HepG2 (cell line): ENCODE data around the gene C2orf78. TPM values are rescaled to one million over a fixed set of nuclear protein-coding genes. Genes with fewer than 3 reads are reported as not detected.

ENCODE experiments used
- ATAC-seq: fragments of 200-7000 bp; cut with Tn5 transposase; 3 replicates; pipeline ENCODE4 v1.9.1; 2020; ENCODE audit warnings: mild to moderate bottlenecking, moderate library complexity
- BruUV-seq: library from RNA; stranded (reverse); fragments of 400-500 nt; replicated peaks from 2 replicates; lab custom pipeline; 2021; lab: Mats Ljungman, UMichigan
- CTCF ChIA-PET: fragments of 300-600 bp; formaldehyde crosslinking; extraction: SDS; loops from one replicate; lab custom pipeline; 2021; ENCODE audit warnings: low total read pairs, inconsistent platforms, low intra/inter-chr PET ratio; lab: Yijun Ruan, JAX
- POLR2A ChIA-PET: fragments of 350-600 bp; sonication (Branson Sonifier 250); formaldehyde crosslinking; loops from one replicate; lab custom pipeline; 2020; ENCODE audit warnings: antibody characterized with exemption, inconsistent platforms; lab: Yijun Ruan, JAX
- DNase-seq: peaks from one replicate; pipeline ENCODE4 v3.0.0-alpha.2; 2015; ENCODE audit warnings: low spot score
- FAIRE-seq: peaks from 3 replicates; lab custom pipeline; 2011; peaks lifted over from hg19 to GRCh38; lab: Jason Lieb, UNC
- H2AFZ ChIP-seq: one replicate; pipeline ENCODE4 v1.6.1; 2011; ENCODE audit warnings: low read length, inconsistent platforms
- H3K27ac ChIP-seq: fragments of 300-600 bp; 3 replicates; pipeline ENCODE4 v1.8.0; 2011; ENCODE audit warnings: mixed run types, mild to moderate bottlenecking, mixed read lengths, low read length, inconsistent platforms; ENCODE audit not compliant: insufficient read depth; ENCODE audit errors: extremely low read length
- H3K27me3 ChIP-seq, 2 experiments: fragments of 200-600 bp in 1 of 2; 2 replicates in 1 of 2; 3 replicates in 1 of 2; pipeline versions ENCODE4 v1.6.0 to v1.8.0; 2011; ENCODE audit warnings: low read length in 2 of 2, mild to moderate bottlenecking in 2 of 2, moderate library complexity in 2 of 2, inconsistent platforms in 1 of 2; ENCODE audit not compliant: insufficient read depth in 2 of 2, control insufficient read depth in 1 of 2
- H3K36me3 ChIP-seq, 2 experiments: fragments of 200-600 bp in 1 of 2; replicated peaks in 1 of 2; 2 replicates in 1 of 2; 3 replicates in 1 of 2; pipeline versions ENCODE4 v1.5.1 to v1.8.0; 2011; ENCODE audit warnings: low read length in 2 of 2, inconsistent platforms in 1 of 2; ENCODE audit not compliant: insufficient read depth in 2 of 2, control insufficient read depth in 1 of 2
- H3K4me1 ChIP-seq: 2 replicates; pipeline ENCODE4 v1.5.1; 2012; ENCODE audit warnings: low read length, inconsistent platforms; ENCODE audit not compliant: insufficient read depth
- H3K4me2 ChIP-seq: 2 replicates; pipeline ENCODE4 v1.6.0; 2011; ENCODE audit warnings: low read depth, low read length, inconsistent platforms
- H3K4me3 ChIP-seq, 3 experiments: fragments of 200-600 bp in 1 of 3; sonication (generic), shearing (Covaris generic) in 1 of 3; replicated peaks in 1 of 3; 2 replicates each; pipeline ENCODE4 v1.5.1; 2011 to 2016; ENCODE audit warnings: low read length in 3 of 3, inconsistent platforms in 2 of 3, low read depth in 2 of 3, mild to moderate bottlenecking in 2 of 3, control low read depth in 1 of 3, mixed read lengths in 1 of 3; ENCODE audit not compliant: insufficient read depth in 1 of 3
- H3K79me2 ChIP-seq: one replicate; pipeline ENCODE4 v1.6.1; 2011; ENCODE audit warnings: low read length, inconsistent platforms; ENCODE audit not compliant: insufficient read depth
- H3K9ac ChIP-seq: 2 replicates; pipeline ENCODE4 v1.6.0; 2011; ENCODE audit warnings: mild to moderate bottlenecking, low read depth, low read length, inconsistent platforms; ENCODE audit not compliant: insufficient read depth
- H3K9me3 ChIP-seq: 2 replicates; pipeline ENCODE4 v1.5.1; 2012; ENCODE audit warnings: mild to moderate bottlenecking, low read length
- H4K20me1 ChIP-seq: 2 replicates; pipeline ENCODE4 v1.6.0; 2011; ENCODE audit warnings: inconsistent platforms, mild to moderate bottlenecking, low read length, moderate library complexity; ENCODE audit not compliant: insufficient read depth
- AHDC1 ChIP-seq: sonication (generic); formaldehyde crosslinking; IDR thresholded peaks from 2 replicates; pipeline ENCODE4 v1.5.1; 2020; ENCODE audit warnings: mild to moderate bottlenecking, missing genetic modification reagents, borderline replicate concordance
- BRD4 ChIP-seq: sonication (generic); formaldehyde crosslinking; IDR thresholded peaks from 2 replicates; pipeline ENCODE4 v1.4.0; 2020; ENCODE audit warnings: missing genetic modification reagents
- CEBPG ChIP-seq: IDR thresholded peaks from 2 replicates; pipeline ENCODE4 v1.6.1; 2016
- CHD2 ChIP-seq: IDR thresholded peaks from 2 replicates; pipeline ENCODE4 v1.6.1; 2011; ENCODE audit warnings: low read depth, low read length, improper control_type of control experiment
- EHMT2 ChIP-seq: fragments of 200-600 bp; sonication (generic); IDR thresholded peaks from 2 replicates; pipeline ENCODE4 v1.7.0; 2017; ENCODE audit warnings: antibody characterized with exemption, low read depth, low read length, borderline replicate concordance
- HOXA5 ChIP-seq: sonication (generic); formaldehyde crosslinking; IDR thresholded peaks from 2 replicates; pipeline ENCODE4 v1.4.0; 2020; ENCODE audit warnings: missing genetic modification reagents
- IRF9 ChIP-seq: sonication (generic); formaldehyde crosslinking; IDR thresholded peaks from 2 replicates; pipeline ENCODE4 v1.8.0; 2022; ENCODE audit warnings: missing genetic modification reagents, mild to moderate bottlenecking, borderline replicate concordance
- MYC ChIP-seq: sonication (generic); formaldehyde crosslinking; IDR thresholded peaks from 2 replicates; pipeline ENCODE4 v1.9.0; 2021; ENCODE audit warnings: missing genetic modification reagents, borderline replicate concordance
- NAIF1 ChIP-seq: sonication (generic); formaldehyde crosslinking; IDR thresholded peaks from 2 replicates; pipeline ENCODE4 v1.5.0; 2020; ENCODE audit warnings: mild to moderate bottlenecking, missing genetic modification reagents, borderline replicate concordance
- NCOA1 ChIP-seq: sonication (generic); formaldehyde crosslinking; IDR thresholded peaks from 2 replicates; pipeline ENCODE4 v1.9.0; 2021; ENCODE audit warnings: missing genetic modification reagents
- SOX6 ChIP-seq, 2 experiments: fragments of 450-650 bp in 1 of 2; sonication (generic) in 1 of 2; formaldehyde crosslinking in 1 of 2; IDR thresholded peaks; 2 replicates each; pipeline versions ENCODE4 v1.4.0 to v1.6.1; 2017 to 2020; ENCODE audit warnings: antibody characterized with exemption in 1 of 2, mild to moderate bottlenecking in 1 of 2, missing genetic modification reagents in 1 of 2
- ZNF136 ChIP-seq: sonication (generic); formaldehyde crosslinking; IDR thresholded peaks from 2 replicates; pipeline ENCODE4 v1.8.1; 2022; ENCODE audit warnings: low read depth, mild to moderate bottlenecking, moderate library complexity, missing genetic modification reagents
- ZNF24 ChIP-seq: fragments of 450-650 bp; IDR thresholded peaks from 2 replicates; pipeline ENCODE4 v1.6.1; 2017; ENCODE audit warnings: antibody characterized with exemption, mild to moderate bottlenecking
- ZNF33B ChIP-seq: sonication (generic); formaldehyde crosslinking; IDR thresholded peaks from 2 replicates; pipeline ENCODE4 v1.5.1; 2020; ENCODE audit warnings: mild to moderate bottlenecking, missing genetic modification reagents
- WGBS: methylation state at CpG from one replicate; pipeline ENCODE4 v1.1.6; 2017; ENCODE audit warnings: low lambda C conversion rate; 5-methylcytosine and 5-hydroxymethylcytosine counted together
- in situ Hi-C: cut with HindIII; loops from 2 replicates; pipeline ENCODE4 v1.10.0; 2017; ENCODE audit warnings: low pct_unique_long_range_greater_than_20kb; ENCODE audit not compliant: extremely low pct_ligation_motif_present
- intact Hi-C: fragments of 100-400 bp; cut with micrococcal nuclease; formaldehyde crosslinking; loops from one replicate; pipeline ENCODE4 v1.10.0; 2022; ENCODE audit not compliant: unreplicated experiment
- polyA plus RNA-seq, 8 experiments: library from polyadenylated mRNA; depleted of rRNA in 3 of 8; stranded (reverse) in 7 of 8; unstranded in 1 of 8; fragments of >200 nt; fragmentation: Illumina TruSeq in 4 of 8; extraction: Trizol in 4 of 8; gene quantifications; 2 replicates each; pipeline versions ENCODE4 v1.2.1 to v1.2.3, GENCODE V29; 2011 to 2016; ENCODE audit warnings: low read depth in 4 of 8, missing spikeins in 1 of 8, mixed read lengths in 1 of 8; ENCODE audit not compliant: insufficient read depth in 1 of 8
- total RNA-seq, 5 experiments: library from RNA; depleted of rRNA; stranded (reverse); fragments of >200 nt; fragmentation: Illumina TruSeq; extraction: Trizol; gene quantifications; 2 replicates each; pipeline ENCODE4 v1.2.3, GENCODE V29; 2016; ENCODE audit warnings: low read depth in 1 of 5

C2orf78 gene
- total and polyA plus RNA-seq, 2 of the 13 experiments (the other 11 are each of a cell fraction or from before 2014, with no cell fraction given): not detected

- no peak for TF ChIP-seq CHD2
These were observed 43.8 kb downstream of the C2orf78 start (continued) for GRCh38 chr2:73827660-73828388.

GRCh38 chr2:73828389-73828817 lies 44.4 kb downstream of the C2orf78 start:
- in situ Hi-C loops (loop anchor here (25.0 kb wide), 1 partner anchor 309 kb away; the partner anchor contains the start of gene BOLA3), intact Hi-C loops (loop anchor here (2.0 kb wide), 1 partner anchor 98 kb away; the partner anchor contains the start of gene DGUOK)
- H3K36me3 ChIP-seq: peaks cover 1 to 20% of the 10 kb centered on the region in 2 experiments
- ChIA-PET POLR2A (interaction anchor here (0.5 to 1.6 kb wide), 24 partner anchors 11 to 563 kb away, joined by 3 to 59 read pairs (median 5); partner anchors contain the start of genes ACTG2, BOLA3, C2orf78 and DGUOK), CTCF (no interaction called here)
- H3K4me1 ChIP-seq: peaks cover 39% of the 10 kb centered on the region
- H3K4me2 ChIP-seq: peak overlapping the region; percentile 73
- peak overlapping the region; percentile 45 for H3K27ac ChIP-seq
- DNase-seq (no peak), ATAC-seq (no peak), FAIRE-seq (no peak)
- H3K27me3 ChIP-seq: no peaks in the 10 kb centered on the region; a peak in 1 of 5 replicates
- TSS peak; percentile 61 for BruUV-seq
- no peaks in the 10 kb centered on the region for H3K9me3 ChIP-seq
- H3K4me3 ChIP-seq: peak overlapping the region; percentile 66 to 95 (median 85)
- peak overlapping the region; percentile 100 for H2AFZ ChIP-seq
- 65% methylated on average over 4 of the region's 4 CpGs for WGBS
- no peaks in the 10 kb centered on the region for H4K20me1 ChIP-seq
- H3K9ac ChIP-seq: peak overlapping the region; percentile 92
- H3K79me2 ChIP-seq: peaks cover 21% of the 10 kb centered on the region
- TF ChIP-seq ZNF24 (0 out of 2 replicates have a peak, but pooled peaks have one; percentile 6), CEBPG (CRISPR knock-in tag) (peak; percentile 40), BRD4 (CRISPR knock-in tag) (no peak), AHDC1 (CRISPR knock-in tag) (0 out of 2 replicates have a peak, but pooled peaks have one; percentile 13), ZNF33B (CRISPR knock-in tag) (0 out of 2 replicates have a peak, but pooled peaks have one; percentile 10), ZNF136 (0 out of 2 replicates have a peak, but pooled peaks have one; percentile 10), NAIF1 (CRISPR knock-in tag) (0 out of 2 replicates have a peak, but pooled peaks have one; percentile 48), HOXA5 (CRISPR knock-in tag) (0 out of 2 replicates have a peak, but pooled peaks have one; percentile 2), SOX6 (IDR thresholded peaks at IDR 0.05) (no peak), SOX6 (CRISPR knock-in tag; IDR thresholded peaks at IDR 0.05) (0 out of 2 replicates have a peak, but pooled peaks have one; percentile 4), IRF9 (no peak), NCOA1 (peak; percentile 10; the same call in 1 of the 2 replicates), EHMT2 (peak; percentile 96), MYC (CRISPR knock-in tag) (no peak)
